ENCODE results near the gene HIVEP3. TPM values are rescaled to one million over a fixed set of nuclear protein-coding genes. Genes with fewer than 3 reads are reported as not detected.

The HIVEP3 gene
- total RNA-seq, 1 experiment from 2014 or later, result 1.2 TPM

DNA sequence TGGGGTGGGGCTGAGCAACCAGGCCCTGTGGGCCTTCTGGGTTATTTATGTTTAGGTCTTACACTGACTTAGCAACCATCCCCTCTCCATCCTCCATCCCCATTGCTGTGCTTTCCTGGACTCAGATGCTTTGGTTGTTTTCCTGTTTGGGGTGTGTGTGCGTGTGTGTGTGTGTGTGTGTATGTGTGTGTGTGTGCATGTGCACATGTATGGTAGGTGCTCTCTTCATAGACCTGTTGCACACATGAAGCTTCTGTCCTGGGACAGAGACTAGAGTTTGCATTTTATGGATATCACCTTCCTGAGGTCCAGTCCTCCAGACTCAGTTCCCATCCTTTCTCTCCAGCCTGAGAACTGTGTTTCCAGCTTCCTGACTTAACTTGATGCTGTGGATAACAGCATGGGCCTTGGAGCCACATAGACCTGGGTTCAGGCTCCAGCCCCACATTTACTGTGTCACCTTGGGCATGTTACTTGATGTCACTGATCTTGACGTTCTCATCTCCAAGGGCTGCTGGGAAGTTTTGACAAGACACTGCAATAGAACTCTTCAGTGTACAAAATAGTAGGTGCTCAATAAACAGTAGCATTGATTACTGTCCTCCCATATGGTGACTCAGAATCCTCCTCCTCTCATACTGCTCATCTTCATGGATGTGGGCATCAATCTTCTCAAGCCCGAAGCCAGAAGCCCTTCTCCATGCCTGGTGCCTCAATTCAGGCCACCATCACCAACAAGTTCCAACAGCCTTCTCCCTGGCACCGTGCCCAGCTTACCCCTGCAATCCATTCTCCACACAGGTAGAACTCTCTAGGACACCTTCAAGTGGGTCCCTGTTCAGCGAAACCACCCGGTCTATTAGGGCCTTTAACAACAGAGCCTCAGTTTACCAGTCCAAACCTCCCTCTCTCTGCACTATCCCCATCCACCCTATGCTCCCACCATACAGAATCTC is 252.5 kb downstream of the HIVEP3 start:
- Mint-ChIP-seq H3K27ac (ENCODE audit: low read depth, unreplicated experiment) (peak overlapping the region; percentile 81), H3K27me3 (ENCODE audit: insufficient read depth, unreplicated experiment) (no peaks in the 10 kb centered on the region), H3K4me3 (ENCODE audit: unreplicated experiment) (no peak overlapping the region), H3K4me1 (ENCODE audit: insufficient read depth, unreplicated experiment) (peaks cover 64% of the 10 kb centered on the region), H3K9me3 (ENCODE audit: unreplicated experiment) (no peaks in the 10 kb centered on the region), H3K36me3 (ENCODE audit: insufficient read depth, unreplicated experiment) (no peaks in the 10 kb centered on the region)
- ChIA-PET CTCF (interaction anchor here (0.9 to 2.1 kb wide), 4 partner anchors 15 to 485 kb away, joined by 3 to 7 read pairs (median 4); no protein-coding TSS in a partner anchor), POLR2A (interaction anchor here (0.9 to 1.9 kb wide), 4 partner anchors 11 to 117 kb away, joined by 3 to 6 read pairs (median 4); no protein-coding TSS in a partner anchor)
- DNase-seq (ENCODE audit: unreplicated experiment), result peak; percentile 41
- intact Hi-C loops (cut with micrococcal nuclease), result no loop called here
- BruUV-seq (replicated peaks), result no TSS peak
- TF ChIP-seq, protein P1, sequence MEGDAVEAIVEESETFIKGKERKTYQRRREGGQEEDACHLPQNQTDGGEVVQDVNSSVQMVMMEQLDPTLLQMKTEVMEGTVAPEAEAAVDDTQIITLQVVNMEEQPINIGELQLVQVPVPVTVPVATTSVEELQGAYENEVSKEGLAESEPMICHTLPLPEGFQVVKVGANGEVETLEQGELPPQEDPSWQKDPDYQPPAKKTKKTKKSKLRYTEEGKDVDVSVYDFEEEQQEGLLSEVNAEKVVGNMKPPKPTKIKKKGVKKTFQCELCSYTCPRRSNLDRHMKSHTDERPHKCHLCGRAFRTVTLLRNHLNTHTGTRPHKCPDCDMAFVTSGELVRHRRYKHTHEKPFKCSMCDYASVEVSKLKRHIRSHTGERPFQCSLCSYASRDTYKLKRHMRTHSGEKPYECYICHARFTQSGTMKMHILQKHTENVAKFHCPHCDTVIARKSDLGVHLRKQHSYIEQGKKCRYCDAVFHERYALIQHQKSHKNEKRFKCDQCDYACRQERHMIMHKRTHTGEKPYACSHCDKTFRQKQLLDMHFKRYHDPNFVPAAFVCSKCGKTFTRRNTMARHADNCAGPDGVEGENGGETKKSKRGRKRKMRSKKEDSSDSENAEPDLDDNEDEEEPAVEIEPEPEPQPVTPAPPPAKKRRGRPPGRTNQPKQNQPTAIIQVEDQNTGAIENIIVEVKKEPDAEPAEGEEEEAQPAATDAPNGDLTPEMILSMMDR (IDR thresholded peaks at IDR 0.05; ENCODE audit: unreplicated experiment), result no peak

DNA sequence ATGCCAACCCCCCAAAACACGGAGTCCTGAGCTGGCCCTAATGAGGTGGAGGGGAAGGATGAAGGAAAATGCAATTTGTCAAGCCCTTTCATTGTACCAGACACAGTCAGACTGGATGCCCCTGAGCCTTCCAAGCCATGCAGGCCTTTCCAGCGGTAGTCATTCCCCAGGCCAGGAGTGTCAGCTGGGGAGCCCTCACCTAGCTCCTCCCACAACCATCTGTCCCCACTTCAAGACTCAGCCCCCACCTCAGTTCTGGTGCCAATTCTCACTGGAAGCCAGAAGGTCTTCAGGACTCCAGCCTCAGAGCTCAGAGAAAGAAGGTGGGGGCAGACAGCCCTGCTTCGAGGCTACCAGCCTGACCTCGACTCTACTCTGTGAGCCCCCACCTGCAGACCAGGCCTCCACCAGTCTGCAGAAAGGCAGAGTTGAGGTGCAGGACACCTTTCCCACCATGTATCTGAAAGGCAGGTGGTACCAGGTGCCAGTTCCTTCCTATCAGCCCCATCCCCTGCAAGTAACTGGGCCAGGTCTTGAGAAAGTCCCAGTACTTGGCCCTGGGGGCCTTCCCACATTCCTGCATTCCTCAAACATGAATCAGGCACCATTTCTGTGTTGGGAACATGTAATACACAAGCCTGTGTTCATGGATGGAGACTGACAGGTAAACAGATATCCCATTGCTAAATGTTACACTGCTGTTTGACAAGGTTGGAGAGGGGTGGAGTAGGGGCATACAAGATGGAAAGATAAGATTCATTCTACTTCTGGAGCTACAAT is 253.7 kb downstream of the HIVEP3 start:
- intact Hi-C loops (cut with micrococcal nuclease), result loop anchor here (5.0 kb wide), 2 partner anchors 88 to 372 kb away; no protein-coding TSS in a partner anchor

DNA sequence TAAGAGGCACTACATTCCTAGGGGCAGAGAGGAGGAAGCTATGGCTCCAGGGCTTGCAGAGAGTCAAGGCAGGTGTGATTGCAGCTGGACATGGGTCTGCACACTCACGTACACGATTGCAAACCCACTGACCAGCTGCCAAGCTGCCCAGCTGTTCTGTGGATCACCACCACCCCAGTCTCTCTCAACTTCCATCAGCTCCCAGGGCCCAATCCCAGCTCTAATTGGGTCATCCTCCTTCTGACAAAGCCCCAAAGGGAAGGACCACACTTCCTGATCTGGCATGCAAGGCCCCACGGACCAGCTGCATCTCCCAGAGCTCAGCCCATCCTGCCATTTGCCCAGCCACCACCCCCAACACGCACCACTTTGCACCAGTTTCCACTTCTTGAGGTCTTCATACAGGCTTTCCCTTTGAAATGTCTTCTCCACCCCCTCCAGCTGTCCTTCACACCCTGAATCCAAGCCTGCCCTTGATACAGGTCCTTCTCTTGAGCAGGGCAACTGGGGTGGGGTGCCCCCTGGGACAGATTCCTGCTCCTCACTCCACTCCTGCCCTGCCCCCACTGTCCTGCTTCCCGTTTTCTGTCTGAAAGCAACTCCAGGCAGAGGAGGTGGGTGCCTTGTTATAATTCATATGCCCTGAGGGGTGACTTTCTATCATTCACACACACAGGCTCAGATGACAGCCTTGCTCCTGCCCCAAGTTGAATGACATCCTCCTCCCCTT is 254.9 kb downstream of the HIVEP3 start:
- no peak for DNase-seq (ENCODE audit: unreplicated experiment)
- Mint-ChIP-seq H3K4me3 (ENCODE audit: unreplicated experiment) (peak overlapping the region; percentile 29), H3K9me3 (ENCODE audit: unreplicated experiment) (no peaks in the 10 kb centered on the region), H3K27ac (ENCODE audit: low read depth, unreplicated experiment) (peak overlapping the region; percentile 68), H3K27me3 (ENCODE audit: insufficient read depth, unreplicated experiment) (peaks cover 12% of the 10 kb centered on the region), H3K36me3 (ENCODE audit: insufficient read depth, unreplicated experiment) (no peaks in the 10 kb centered on the region), H3K4me1 (ENCODE audit: insufficient read depth, unreplicated experiment) (peaks cover 66% of the 10 kb centered on the region)
- CTCF ChIA-PET, result interaction anchor here (1.0 to 2.1 kb wide), 4 partner anchors 10 to 132 kb away, joined by 3 to 7 read pairs (median 3); no protein-coding TSS in a partner anchor
- POLR2A ChIA-PET, result interaction anchor here (0.8 to 6.0 kb wide), 6 partner anchors 9 to 139 kb away, joined by 3 to 40 read pairs (median 6); no protein-coding TSS in a partner anchor
- no TSS peak for BruUV-seq (replicated peaks)
- TF ChIP-seq, protein P1 (IDR thresholded peaks at IDR 0.05; ENCODE audit: unreplicated experiment), result no peak
- intact Hi-C loops (cut with micrococcal nuclease), result loop anchor here (5.0 kb wide), 2 partner anchors 87 to 373 kb away; no protein-coding TSS in a partner anchor

More for the DNA sequence above, 253.7 kb downstream of the HIVEP3 start:
- CTCF ChIA-PET, result interaction anchor here (0.7 to 2.1 kb wide), 3 partner anchors 30 to 487 kb away, joined by 3 to 7 read pairs (median 4); no protein-coding TSS in a partner anchor
- Mint-ChIP-seq H3K27me3 (ENCODE audit: insufficient read depth, unreplicated experiment) (peaks cover 3% of the 10 kb centered on the region), H3K36me3 (ENCODE audit: insufficient read depth, unreplicated experiment) (no peaks in the 10 kb centered on the region), H3K4me1 (ENCODE audit: insufficient read depth, unreplicated experiment) (peaks cover 57% of the 10 kb centered on the region), H3K9me3 (ENCODE audit: unreplicated experiment) (no peaks in the 10 kb centered on the region), H3K4me3 (ENCODE audit: unreplicated experiment) (no peak overlapping the region), H3K27ac (ENCODE audit: low read depth, unreplicated experiment) (peak overlapping the region; percentile 68)
- BruUV-seq (replicated peaks), result no TSS peak
- peak; percentile 90 for DNase-seq (ENCODE audit: unreplicated experiment)
- TF ChIP-seq, protein P1 (IDR thresholded peaks at IDR 0.05; ENCODE audit: unreplicated experiment), result no peak
- POLR2A ChIA-PET, result interaction anchor here (0.7 to 6.0 kb wide), 7 partner anchors 8 to 118 kb away, joined by 3 to 40 read pairs (median 4); no protein-coding TSS in a partner anchor

All from MCF 10A (cell line).